ENCODE data around the gene CCDC88B. TPM values are rescaled to one million over a fixed set of nuclear protein-coding genes. Genes with fewer than 3 reads are reported as not detected.
A peak's percentile ranks its signal among the peaks of the same experiment; 100 is the strongest.

Gene CCDC88B
- total and polyA plus RNA-seq, 2 of the 8 experiments (the other 6 are each of a cell fraction or from before 2014, with no cell fraction given) = 5.9 to 12.5 TPM

DNA sequence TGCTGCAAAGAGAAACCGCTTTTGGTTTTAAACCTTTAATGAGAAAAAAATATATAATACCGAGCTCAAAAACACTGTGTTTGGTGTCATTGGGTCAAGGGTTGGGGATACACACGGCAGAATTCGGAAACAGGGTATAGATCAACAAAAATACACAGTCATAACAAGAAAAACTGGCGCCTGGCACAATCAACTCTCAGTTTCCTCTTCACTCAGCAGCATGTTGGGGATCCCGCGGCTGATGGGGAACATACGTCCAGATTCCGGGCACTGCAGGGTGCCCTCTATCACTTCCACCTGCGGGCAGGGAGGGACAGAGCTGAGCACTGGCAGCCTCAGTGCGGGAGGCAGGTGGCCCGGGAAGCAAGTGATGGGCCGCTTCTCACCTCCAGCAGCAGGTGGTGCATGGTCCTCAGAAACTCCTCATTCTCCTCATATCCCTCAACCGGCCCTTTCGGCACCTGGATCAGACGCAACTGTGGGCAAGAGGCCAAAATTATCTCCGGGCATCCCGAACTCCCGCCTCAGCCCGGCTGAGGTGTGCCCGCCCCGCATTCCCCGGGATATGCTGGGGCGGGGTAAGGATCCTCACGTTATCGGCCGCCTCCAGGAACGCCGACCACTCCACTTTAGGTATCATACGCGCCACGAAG, 23.2 kb upstream of the CCDC88B start (continued):
- TF ChIP-seq TAF7 (optimal IDR thresholded peaks at IDR 0.05; ENCODE audit: borderline replicate concordance, low read depth, low read length) = peak; percentile 42
- no peak for TF ChIP-seq SIX5 (IDR thresholded peaks at IDR 0.05; ENCODE audit: low read depth, low read length)
- TF ChIP-seq SP4 (IDR thresholded peaks at IDR 0.05; ENCODE audit: low read length) = no peak
- no peak for TF ChIP-seq POU5F1 (IDR thresholded peaks at IDR 0.05; ENCODE audit: low read depth, low read length)
- TF ChIP-seq KDM5A (IDR thresholded peaks at IDR 0.05; ENCODE audit: low read length) = no peak
- TF ChIP-seq POLR2AphosphoS5 (IDR thresholded peaks at IDR 0.05; ENCODE audit: low read depth, low read length) = peak; percentile 14
- no peak for TF ChIP-seq TAF1 (IDR thresholded peaks at IDR 0.05; ENCODE audit: low read depth, low read length)
- TF ChIP-seq, protein P1, sequence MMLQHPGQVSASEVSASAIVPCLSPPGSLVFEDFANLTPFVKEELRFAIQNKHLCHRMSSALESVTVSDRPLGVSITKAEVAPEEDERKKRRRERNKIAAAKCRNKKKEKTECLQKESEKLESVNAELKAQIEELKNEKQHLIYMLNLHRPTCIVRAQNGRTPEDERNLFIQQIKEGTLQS (IDR thresholded peaks at IDR 0.05; ENCODE audit: insufficient read depth, low read depth, low read length) = no peak
- peak; percentile 15; the same call in 1 of the 2 replicates for TF ChIP-seq MAX (IDR thresholded peaks at IDR 0.05)
- TF ChIP-seq KDM4A (IDR thresholded peaks at IDR 0.05; ENCODE audit: low read depth, low read length, severe bottlenecking) = no peak
- peak in 2 of 3 experiments; percentile 32 to 33; a peak in 3 of 4 replicates for TF ChIP-seq CTCF (IDR thresholded peaks at IDR 0.05; ENCODE audit: control extremely low read depth in 1 of 3, insufficient read depth in 1 of 3, low read depth in 1 of 3, low read length in 3 of 3)
- no peak for TF ChIP-seq EP300 (IDR thresholded peaks at IDR 0.05; ENCODE audit: borderline replicate concordance in 1 of 2, low read depth in 2 of 2, low read length in 2 of 2)
- no peak for TF ChIP-seq SP2 (IDR thresholded peaks at IDR 0.05; ENCODE audit: low read length)

Data from H1 (cell line).